ENCODE results near the gene OR51B2. TPM values are rescaled to one million over a fixed set of nuclear protein-coding genes. Genes with fewer than 3 reads are reported as not detected.

Gene OR51B2
- total and polyA plus RNA-seq, 8 donors = 0.23 TPM; not detected in 7

DNA sequence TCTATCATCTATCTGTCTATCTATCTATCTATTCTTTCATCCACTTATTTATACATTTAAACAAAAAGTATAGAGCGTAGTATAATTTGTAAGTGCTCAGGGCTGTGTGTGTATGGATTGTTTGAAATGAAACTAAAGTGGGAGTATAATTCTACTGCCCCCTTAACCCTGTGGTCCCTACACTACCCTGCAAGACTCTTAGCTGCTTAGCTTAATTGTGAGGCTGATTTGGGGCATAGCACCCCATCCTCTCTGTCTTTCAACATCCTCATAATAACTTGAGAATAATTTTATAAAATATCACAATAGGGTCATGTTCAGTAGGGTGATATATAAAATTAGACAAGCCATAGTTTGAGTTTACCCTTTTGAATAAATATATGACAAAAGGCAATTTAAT lies 34.0 kb downstream of the OR51B2 start:
- Histone ChIP-seq H3K4me3 (no peak overlapping the region), H3K27me3 (no peaks in the 10 kb centered on the region), H3K4me1 (no peaks in the 10 kb centered on the region), H3K36me3 (no peaks in the 10 kb centered on the region), H3K9me3 (no peaks in the 10 kb centered on the region), H3K27ac (no peak overlapping the region)
- DNase-seq (no peak), ATAC-seq (no peak)
- intact Hi-C loops (cut with DNase I) = no loop called here
- TF ChIP-seq CTCF (IDR thresholded peaks at IDR 0.05) = no peak

GRCh38 chr11:5289696-5290095 lies 34.4 kb downstream of the OR51B2 start:
- no peak for ATAC-seq
- H3K4me3 ChIP-seq = no peak overlapping the region
- no peaks in the 10 kb centered on the region for H3K9me3 ChIP-seq
- H3K4me1 ChIP-seq = no peaks in the 10 kb centered on the region
- H3K36me3 ChIP-seq = no peaks in the 10 kb centered on the region
- intact Hi-C loops (cut with DNase I) = no loop called here
- H3K27ac ChIP-seq = no peak overlapping the region
- TF ChIP-seq CTCF (IDR thresholded peaks at IDR 0.05) = no peak
- no peak for DNase-seq
- no peaks in the 10 kb centered on the region for H3K27me3 ChIP-seq

GRCh38 chr11:5288906-5289550 lies 35.1 kb downstream of the OR51B2 start:
- no peaks in the 10 kb centered on the region for H3K9me3 ChIP-seq
- DNase-seq = no peak
- no peaks in the 10 kb centered on the region for H3K27me3 ChIP-seq
- no peaks in the 10 kb centered on the region for H3K4me1 ChIP-seq
- no peak for TF ChIP-seq CTCF (IDR thresholded peaks at IDR 0.05)
- ATAC-seq = no peak
- H3K27ac ChIP-seq = no peak overlapping the region
- intact Hi-C loops (cut with DNase I) = no loop called here
- no peak overlapping the region for H3K4me3 ChIP-seq
- H3K36me3 ChIP-seq = no peaks in the 10 kb centered on the region

DNA sequence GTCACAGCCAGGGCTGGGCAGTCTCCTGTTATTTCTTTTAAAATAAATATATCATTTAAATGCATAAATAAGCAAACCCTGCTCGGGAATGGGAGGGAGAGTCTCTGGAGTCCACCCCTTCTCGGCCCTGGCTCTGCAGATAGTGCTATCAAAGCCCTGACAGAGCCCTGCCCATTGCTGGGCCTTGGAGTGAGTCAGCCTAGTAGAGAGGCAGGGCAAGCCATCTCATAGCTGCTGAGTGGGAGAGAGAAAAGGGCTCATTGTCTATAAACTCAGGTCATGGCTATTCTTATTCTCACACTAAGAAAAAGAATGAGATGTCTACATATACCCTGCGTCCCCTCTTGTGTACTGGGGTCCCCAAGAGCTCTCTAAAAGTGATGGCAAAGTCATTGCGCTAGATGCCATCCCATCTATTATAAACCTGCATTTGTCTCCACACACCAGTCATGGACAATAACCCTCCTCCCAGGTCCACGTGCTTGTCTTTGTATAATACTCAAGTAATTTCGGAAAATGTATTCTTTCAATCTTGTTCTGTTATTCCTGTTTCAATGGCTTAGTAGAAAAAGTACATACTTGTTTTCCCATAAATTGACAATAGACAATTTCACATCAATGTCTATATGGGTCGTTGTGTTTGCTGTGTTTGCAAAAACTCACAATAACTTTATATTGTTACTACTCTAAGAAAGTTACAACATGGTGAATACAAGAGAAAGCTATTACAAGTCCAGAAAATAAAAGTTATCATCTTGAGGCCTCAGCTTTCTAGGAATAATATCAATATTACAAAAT lies 35.8 kb downstream of the OR51B2 start:
- Histone ChIP-seq H3K36me3 (no peaks in the 10 kb centered on the region), H3K27me3 (no peaks in the 10 kb centered on the region), H3K9me3 (no peaks in the 10 kb centered on the region), H3K4me3 (no peak overlapping the region), H3K4me1 (no peaks in the 10 kb centered on the region), H3K27ac (no peak overlapping the region)
- ATAC-seq (no peak), DNase-seq (no peak)
- no peak for TF ChIP-seq CTCF (IDR thresholded peaks at IDR 0.05)
- intact Hi-C loops (cut with DNase I) = no loop called here

- Histone ChIP-seq H3K4me3 (no peak overlapping the region), H3K27me3 (no peaks in the 10 kb centered on the region), H3K36me3 (no peaks in the 10 kb centered on the region), H3K4me1 (no peaks in the 10 kb centered on the region), H3K27ac (no peak overlapping the region), H3K9me3 (no peaks in the 10 kb centered on the region)
- DNase-seq = no peak
- no peak for TF ChIP-seq CTCF (IDR thresholded peaks at IDR 0.05)
- intact Hi-C loops (cut with DNase I) = no loop called here
- no peak for ATAC-seq
These were observed 37.2 kb downstream of the OR51B2 start for GRCh38 chr11:5286901-5287300.
